HG02610 (cell line): ENCODE results near the gene PRKCG.
"Not testable (repeated sequence)": the region's sequence is repeated elsewhere in the genome, so short reads cannot be mapped to it uniquely, and the experiment has no call there.

Experiments
- ATAC-seq: cut with Tn5 transposase; IDR thresholded peaks from one replicate; pipeline ENCODE4 v1.9.1; 2021; ENCODE audit warnings: mild to moderate bottlenecking, moderate library complexity; ENCODE audit not compliant: unreplicated experiment

The PRKCG gene

GRCh38 chr19:53936029-53936428 is 54.0 kb downstream of the PRKCG start:
- ATAC-seq = no peak

- no peak for ATAC-seq
Measured at GRCh38 chr19:53942001-53942786, 60.2 kb downstream of the PRKCG start.

- no peak for ATAC-seq
Measured at GRCh38 chr19:53944416-53944815, 62.4 kb downstream of the PRKCG start.

GRCh38 chr19:53944933-53945332 is 62.9 kb downstream of the PRKCG start:
- ATAC-seq = no peak

GRCh38 chr19:53945441-53945840 is 63.4 kb downstream of the PRKCG start:
- no peak for ATAC-seq

GRCh38 chr19:53945998-53946397 is 64.0 kb downstream of the PRKCG start:
- ATAC-seq = no peak

GRCh38 chr19:53947624-53948023 is 65.6 kb downstream of the PRKCG start:
- ATAC-seq = no peak

- ATAC-seq = not testable (repeated sequence)
Measured at GRCh38 chr19:53948611-53949010, 66.6 kb downstream of the PRKCG start.

GRCh38 chr19:53951436-53951835 is 69.4 kb downstream of the PRKCG start:
- ATAC-seq = no peak

- ATAC-seq = no peak
Measured at GRCh38 chr19:53951947-53952346, 70.0 kb downstream of the PRKCG start.

- ATAC-seq = no peak
Measured at GRCh38 chr19:53953383-53953782, 71.4 kb downstream of the PRKCG start.
